CD4-positive, alpha-beta T cell (primary cell): ENCODE measurements around the gene LNPEP. TPM values are rescaled to one million over a fixed set of nuclear protein-coding genes. Genes with fewer than 3 reads are reported as not detected.

Experiments
- ATAC-seq: fragments of 200-7000 bp; cut with Tn5 transposase; one replicate; pipeline ENCODE4 v1.10.0; 2022; ENCODE audit warnings: mild to moderate bottlenecking; ENCODE audit not compliant: poor library complexity
- CTCF ChIA-PET: fragments of 350-600 bp; sonication (Branson Sonifier 250); formaldehyde crosslinking; loops from one replicate; lab custom pipeline; 2021; ENCODE audit warnings: antibody characterized with exemption, inconsistent platforms; lab: Charles Lee
- POLR2A ChIA-PET: fragments of 350-600 bp; sonication (Branson Sonifier 250); formaldehyde crosslinking; loops from one replicate; lab custom pipeline; 2021; ENCODE audit warnings: antibody characterized with exemption, inconsistent platforms; lab: Charles Lee
- DNase-seq, 14 experiments: peaks; one replicate each; pipeline ENCODE4 v3.0.0-alpha.2; 2013 to 2020; ENCODE audit warnings: mixed read lengths in 2 of 14
- H3K27ac ChIP-seq, 2 donors: one replicate each; pipeline versions ENCODE4 v1.5.1 to v1.7.0; 2013; ENCODE audit warnings: low read length in 2 of 2, low read depth in 1 of 2, mild to moderate bottlenecking in 1 of 2
- H3K27me3 ChIP-seq, 2 experiments: 1 replicate in 1 of 2; 2 replicates in 1 of 2; pipeline versions ENCODE4 v1.6.1 to v1.7.0; 2013; ENCODE audit warnings: low read length in 2 of 2, control low read depth in 1 of 2, mild to moderate bottlenecking in 1 of 2, moderate library complexity in 1 of 2; ENCODE audit not compliant: insufficient read depth in 2 of 2, control insufficient read depth in 1 of 2
- H3K36me3 ChIP-seq: one replicate; pipeline ENCODE4 v1.6.1; 2013; ENCODE audit warnings: low read length, control low read depth; ENCODE audit not compliant: insufficient read depth
- H3K4me1 ChIP-seq: one replicate; pipeline ENCODE4 v1.6.1; 2013; ENCODE audit warnings: low read length, control low read depth; ENCODE audit not compliant: insufficient read depth
- H3K4me3 ChIP-seq: one replicate; pipeline ENCODE4 v1.5.1; 2013; ENCODE audit warnings: mild to moderate bottlenecking, low read length, moderate library complexity
- H3K9me3 ChIP-seq, 2 experiments: 1 replicate in 1 of 2; 2 replicates in 1 of 2; pipeline versions ENCODE4 v1.6.1 to v1.7.0; 2013; ENCODE audit warnings: low read length in 2 of 2, mild to moderate bottlenecking in 2 of 2, control low read depth in 1 of 2, moderate library complexity in 1 of 2; ENCODE audit not compliant: control insufficient read depth in 1 of 2, insufficient read depth in 1 of 2
- H3K27ac Mint-ChIP-seq: one replicate; pipeline ENCODE4 v1.8.0; 2020; ENCODE audit warnings: mixed read lengths
- H3K27me3 Mint-ChIP-seq: one replicate; pipeline ENCODE4 v1.8.0; 2021; ENCODE audit warnings: mixed read lengths
- H3K36me3 Mint-ChIP-seq: one replicate; pipeline ENCODE4 v1.8.0; 2021; ENCODE audit warnings: low read depth, mixed read lengths
- H3K4me1 Mint-ChIP-seq: one replicate; pipeline ENCODE4 v1.8.0; 2021; ENCODE audit warnings: low read depth, mixed read lengths
- H3K4me3 Mint-ChIP-seq: one replicate; pipeline ENCODE4 v1.8.0; 2020; ENCODE audit warnings: mild to moderate bottlenecking, mixed read lengths
- H3K9me3 Mint-ChIP-seq: one replicate; pipeline ENCODE4 v1.8.0; 2020; ENCODE audit warnings: mixed read lengths
- CTCF ChIP-seq: fragments of 200-600 bp; IDR thresholded peaks from one replicate; pipeline ENCODE4 v1.8.0; 2022; ENCODE audit warnings: antibody characterized with exemption, mild to moderate bottlenecking
- intact Hi-C, 2 experiments: fragments of 100-400 bp; cut with DNase I in 1 of 2; cut with micrococcal nuclease in 1 of 2; formaldehyde crosslinking; loops; one replicate each; pipeline versions ENCODE4 v1.15.1 to v1.9.0; 2023 to 2025; cut with DNase I, micrococcal nuclease
- total RNA-seq, 174 experiments: library from RNA in 2 of 174; stranded (reverse) in 2 of 174; gene quantifications; one replicate each; pipeline ENCODE4 v1.2.3 and lab custom pipeline; 2021 to 2026

LNPEP gene
- total RNA-seq, 2 experiments from 2014 or later = 52.0 to 52.7 TPM

DNA sequence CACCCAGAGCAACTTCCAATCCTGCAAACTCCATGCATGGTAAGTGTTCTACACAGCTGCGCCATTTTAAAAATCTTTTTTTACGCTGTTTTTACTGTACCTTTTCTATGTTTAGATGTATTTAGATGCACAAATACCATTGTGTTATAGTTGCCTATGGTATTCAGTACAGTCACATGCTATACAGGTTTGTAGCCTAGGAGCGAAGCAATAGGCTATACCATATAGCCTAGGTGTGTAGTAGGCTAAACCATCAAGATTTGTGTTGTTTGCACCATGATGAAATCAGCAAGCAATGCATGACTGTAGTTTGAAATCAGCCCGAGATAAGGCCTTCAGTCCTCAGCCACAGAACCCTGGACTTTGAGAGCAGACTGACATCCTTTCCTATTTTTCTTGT, 105.4 kb downstream of the LNPEP start:
- H3K27me3 ChIP-seq = no peaks in the 10 kb centered on the region
- H3K4me1 ChIP-seq = no peaks in the 10 kb centered on the region
- peaks cover 9% of the 10 kb centered on the region for H3K36me3 Mint-ChIP-seq
- no peak overlapping the region for H3K27ac Mint-ChIP-seq
- no peak overlapping the region for H3K27ac ChIP-seq
- no peaks in the 10 kb centered on the region for H3K4me1 Mint-ChIP-seq
- no peak overlapping the region for H3K4me3 Mint-ChIP-seq
- no peak for DNase-seq
- no peak for TF ChIP-seq CTCF
- H3K4me3 ChIP-seq = no peak overlapping the region
- no peaks in the 10 kb centered on the region for H3K9me3 ChIP-seq
- no peaks in the 10 kb centered on the region for H3K27me3 Mint-ChIP-seq
- H3K36me3 ChIP-seq = peaks cover 3% of the 10 kb centered on the region
- H3K9me3 Mint-ChIP-seq = no peaks in the 10 kb centered on the region
- ChIA-PET CTCF (no interaction called here), POLR2A (interaction anchor here (0.5 kb wide), 1 partner anchor 284 kb away, joined by 3 read pairs; no protein-coding TSS in a partner anchor)
- intact Hi-C loops = no loop called here
- no peak for ATAC-seq

DNA sequence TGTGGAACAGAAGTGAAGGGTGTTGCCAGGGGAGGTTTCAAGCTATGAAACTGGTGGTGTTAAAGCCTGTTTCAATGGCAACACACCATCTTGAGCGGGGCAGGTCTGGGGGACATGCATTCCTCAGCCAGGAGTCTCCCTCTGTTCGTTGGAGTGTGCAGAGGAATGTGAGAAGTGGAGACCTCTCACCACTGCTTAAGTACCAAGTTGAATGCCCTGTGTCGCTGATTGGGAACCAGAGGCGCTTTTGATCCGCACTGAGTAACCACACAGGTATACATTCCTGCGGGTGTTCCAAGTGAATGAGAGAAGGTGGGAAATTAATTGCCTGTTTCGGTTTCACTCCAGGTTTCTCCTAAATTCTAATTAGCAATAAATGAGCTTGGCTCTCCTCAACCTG, 107.1 kb downstream of the LNPEP start:
- no peak for DNase-seq
- Histone ChIP-seq H3K4me1 (no peaks in the 10 kb centered on the region), H3K27ac (no peak overlapping the region), H3K27me3 (no peaks in the 10 kb centered on the region), H3K9me3 (no peaks in the 10 kb centered on the region), H3K36me3 (no peaks in the 10 kb centered on the region), H3K4me3 (no peak overlapping the region)
- ATAC-seq = no peak
- intact Hi-C loops = no loop called here
- POLR2A ChIA-PET = no interaction called here
- Mint-ChIP-seq H3K9me3 (no peaks in the 10 kb centered on the region), H3K4me3 (no peak overlapping the region), H3K4me1 (no peaks in the 10 kb centered on the region), H3K27me3 (no peaks in the 10 kb centered on the region), H3K27ac (no peak overlapping the region), H3K36me3 (no peaks in the 10 kb centered on the region)
- no peak for TF ChIP-seq CTCF
- CTCF ChIA-PET = no interaction called here

DNA sequence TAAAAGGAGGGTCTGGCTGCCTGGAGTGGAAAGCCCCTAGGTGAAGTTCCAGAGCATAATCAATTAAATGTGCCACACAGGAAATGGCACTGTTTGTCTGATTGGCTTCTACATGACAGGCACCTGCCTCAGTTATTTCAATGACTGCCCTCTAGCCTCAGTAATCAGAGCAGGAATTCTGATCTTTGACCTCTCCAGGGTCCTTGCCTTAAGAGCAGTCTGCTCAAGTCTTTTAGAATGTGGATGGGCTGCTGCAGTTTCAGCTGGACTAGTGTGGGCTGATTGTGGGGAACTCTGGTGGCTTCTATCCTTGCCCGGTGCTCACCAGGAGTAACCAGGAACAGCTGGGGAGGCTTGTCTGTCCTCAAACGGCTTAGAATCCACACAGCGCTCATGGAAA, 107.6 kb downstream of the LNPEP start:
- TF ChIP-seq CTCF = no peak
- DNase-seq = no peak
- Mint-ChIP-seq H3K9me3 (no peaks in the 10 kb centered on the region), H3K36me3 (no peaks in the 10 kb centered on the region), H3K4me1 (no peaks in the 10 kb centered on the region), H3K27me3 (no peaks in the 10 kb centered on the region), H3K27ac (no peak overlapping the region), H3K4me3 (no peak overlapping the region)
- Histone ChIP-seq H3K4me1 (no peaks in the 10 kb centered on the region), H3K27ac (no peak overlapping the region), H3K4me3 (no peak overlapping the region), H3K36me3 (no peaks in the 10 kb centered on the region), H3K27me3 (no peaks in the 10 kb centered on the region), H3K9me3 (no peaks in the 10 kb centered on the region)
- intact Hi-C loops = no loop called here
- ChIA-PET POLR2A (interaction anchor here (0.9 kb wide), 1 partner anchor 14 kb away, joined by 3 read pairs; no protein-coding TSS in a partner anchor), CTCF (no interaction called here)
- ATAC-seq = no peak
